OCI-LY1 (cell line): ENCODE results near the gene SH3PXD2A.

ENCODE experiments used
- CTCF ChIP-seq: fragments of 200-600 bp; sonication (generic), shearing (Covaris generic); IDR thresholded peaks from 2 replicates; pipeline ENCODE4 v1.5.1; 2017; ENCODE audit warnings: mild to moderate bottlenecking, antibody characterized with exemption, low read length, moderate library complexity, mixed read lengths
- EZH2 ChIP-seq: fragments of 200-600 bp; sonication (generic), shearing (Covaris generic); IDR thresholded peaks from 2 replicates; pipeline ENCODE4 v1.8.0; 2017; ENCODE audit warnings: borderline replicate concordance, mixed run types, mild to moderate bottlenecking, antibody characterized with exemption, low read length, moderate library complexity, mixed read lengths

- TF ChIP-seq EZH2 (no peak), CTCF (no peak)
Measured at GRCh38 chr10:103700436-103700715, 155.0 kb downstream of the SH3PXD2A start.
